ENCODE measurements around the gene SSBP4. TPM values are rescaled to one million over a fixed set of nuclear protein-coding genes. Genes with fewer than 3 reads are reported as not detected.

The SSBP4 gene
- total and polyA plus RNA-seq, 2 of the 4 experiments (the other 2 are of a cell fraction), result 14.9 to 39.7 TPM

- DNase-seq, result peak; percentile 52
- POLR2A ChIA-PET (ENCODE audit: unreplicated experiment), result interaction anchor here (0.6 to 1.1 kb wide), 3 partner anchors 11 to 118 kb away, joined by 3 read pairs; partner anchors contain the start of gene UBA52
- WGBS, 2 experiments (ENCODE audit: extremely low coverage in 2 of 2, insufficient read length in 1 of 2), result 100% methylated on average over 2 of the region's 10 CpGs; no CpG with 5 or more reads in 1 of the 2 experiments
Observed at GRCh38 chr19:18453269-18454024, 34.2 kb downstream of the SSBP4 start.

More at GRCh38 chr19:18453269-18454024, 34.2 kb downstream of the SSBP4 start:
- H3K9ac ChIP-seq (ENCODE audit: low read depth, low read length), result no peak overlapping the region
- intact Hi-C loops (cut with micrococcal nuclease) (loop anchor here (5.0 to 10.0 kb wide), 2 partner anchors 104 to 221 kb away; partner anchors contain the start of gene KXD1), in situ Hi-C loops (cut with MboI; ENCODE audit: low sequenced_read_pairs) (loop anchor here (5.0 to 10.0 kb wide), 2 partner anchors 121 to 399 kb away; partner anchors contain the start of gene UBA52), dilution Hi-C loops (cut with HindIII; ENCODE audit: low sequenced_read_pairs, unreplicated experiment) (no loop called here)
- H3K4me2 ChIP-seq (ENCODE audit: low read depth, low read length), result no peak overlapping the region
- H3K9me3 ChIP-seq (ENCODE audit: control insufficient read depth, insufficient read depth, low read length), result no peaks in the 10 kb centered on the region
- H2AK5ac ChIP-seq (ENCODE audit: low read depth, low read length), result peak overlapping the region; percentile 10; the same call in 1 of the 2 replicates
- H2BK20ac ChIP-seq (ENCODE audit: low read depth, low read length), result no peak overlapping the region
- peak overlapping the region; percentile 12; the same call in 1 of the 2 replicates for H4K91ac ChIP-seq (ENCODE audit: insufficient read depth, low read depth, low read length)
- H4K8ac ChIP-seq (ENCODE audit: low read depth in 2 of 2, low read length in 2 of 2), result no peak overlapping the region
- no peak overlapping the region for H3K56ac ChIP-seq (ENCODE audit: extremely low read depth, insufficient read depth, low read length)
- no peak overlapping the region for H4K5ac ChIP-seq (ENCODE audit: low read depth, low read length)
- H3K27me3 ChIP-seq (ENCODE audit: control insufficient read depth, insufficient read depth, low read length), result no peaks in the 10 kb centered on the region
- TF ChIP-seq MXI1 (IDR thresholded peaks at IDR 0.05; ENCODE audit: borderline replicate concordance, low read depth, low read length) (no peak), NFE2L2 (IDR thresholded peaks at IDR 0.05; ENCODE audit: low read depth, low read length) (no peak), RAD21 (IDR thresholded peaks at IDR 0.05; ENCODE audit: low read length) (no peak), POLR2A (IDR thresholded peaks at IDR 0.05; ENCODE audit: low read depth, low read length) (no peak), MAFK (IDR thresholded peaks at IDR 0.05; ENCODE audit: low read depth, low read length) (no peak), USF2 (IDR thresholded peaks at IDR 0.05; ENCODE audit: low read depth, low read length) (no peak), ELK1 (IDR thresholded peaks at IDR 0.05; ENCODE audit: borderline replicate concordance, low read depth, low read length) (no peak), CEBPB (IDR thresholded peaks at IDR 0.05; ENCODE audit: low read depth, low read length) (no peak), FOS (IDR thresholded peaks at IDR 0.05; ENCODE audit: low read depth, low read length) (no peak), CHD1 (IDR thresholded peaks at IDR 0.05; ENCODE audit: low read depth, low read length) (no peak), MAZ (IDR thresholded peaks at IDR 0.05; ENCODE audit: borderline replicate concordance, low read depth, low read length) (no peak), RCOR1 (IDR thresholded peaks at IDR 0.05; ENCODE audit: insufficient replicate concordance, low read length) (no peak), SMC3 (IDR thresholded peaks at IDR 0.05; ENCODE audit: low read depth, low read length) (no peak), RFX5 (IDR thresholded peaks at IDR 0.05; ENCODE audit: low read depth, low read length) (no peak)
- H2BK120ac ChIP-seq (ENCODE audit: low read depth, low read length), result 0 out of 2 replicates have a peak overlapping the region, but pooled peaks have one; percentile 3
- no peak overlapping the region for H3K4me3 ChIP-seq (ENCODE audit: insufficient read depth, low read depth, low read length)
- H2BK5ac ChIP-seq (ENCODE audit: low read depth, low read length, poor library complexity, severe bottlenecking), result no peak overlapping the region
- H3K18ac ChIP-seq (ENCODE audit: low read depth, low read length), result no peak overlapping the region
- H3K14ac ChIP-seq (replicated peaks; ENCODE audit: low read depth, low read length), result peak overlapping the region; percentile 25; the same call in 1 of the 2 replicates
- CTCF ChIA-PET, result interaction anchor here (0.9 to 3.5 kb wide), 4 partner anchors 10 to 119 kb away, joined by 3 to 21 read pairs (median 4); partner anchors contain the start of gene UBA52
- H3K27ac ChIP-seq (ENCODE audit: insufficient read depth, low read length), result no peak overlapping the region
- H2AK9ac ChIP-seq (replicated peaks; ENCODE audit: low read depth, low read length, poor library complexity), result no peak overlapping the region
- H4K20me1 ChIP-seq (ENCODE audit: insufficient read depth, low read length), result peaks cover 57% of the 10 kb centered on the region
- peak; percentile 35 for ATAC-seq (ENCODE audit: low read depth)
- H3K4me1 ChIP-seq (ENCODE audit: control insufficient read depth, insufficient read depth, low read length), result peaks cover 13% of the 10 kb centered on the region
- H3K9me1 ChIP-seq (ENCODE audit: insufficient read depth, low read length), result peaks cover 10% of the 10 kb centered on the region; the same call in 1 of the 2 replicates
- H3K23ac ChIP-seq (ENCODE audit: low read depth, low read length), result no peak overlapping the region
- peaks cover 48% of the 10 kb centered on the region for H3K36me3 ChIP-seq (ENCODE audit: control insufficient read depth, insufficient read depth, low read length)
- peak overlapping the region; percentile 24; the same call in 1 of the 2 replicates for H3K4ac ChIP-seq (ENCODE audit: low read depth, low read length)
- no peak overlapping the region for H2AFZ ChIP-seq (replicated peaks; ENCODE audit: low read length, poor library complexity)
- no TSS peak for BruUV-seq (replicated peaks)
- H2BK15ac ChIP-seq (ENCODE audit: low read depth, low read length), result no peak overlapping the region
- H3K79me1 ChIP-seq (ENCODE audit: low read depth in 1 of 2, low read length in 2 of 2), result peaks cover 12 to 65% of the 10 kb centered on the region in 2 experiments
